RWPE2 (cell line): ENCODE data around the gene COL4A2.

Experiments
- ATAC-seq: fragments of 200-7000 bp; cut with Tn5 transposase; 3 replicates; pipeline ENCODE4 v1.9.1; 2021; ENCODE audit warnings: low read depth
- DNase-seq: peaks from one replicate; pipeline ENCODE4 v3.0.0-alpha.2; 2020; ENCODE audit warnings: low spot score
- H3K27ac ChIP-seq: fragments of 450-650 bp; 2 replicates; pipeline ENCODE4 v1.5.1; 2017; ENCODE audit warnings: mild to moderate bottlenecking; ENCODE audit not compliant: poor library complexity, severe bottlenecking
- H3K27me3 ChIP-seq: fragments of 250-450 bp; sonication (Bioruptor Pico); 2 replicates; pipeline ENCODE4 v1.5.1; 2021; ENCODE audit warnings: mild to moderate bottlenecking, moderate library complexity; ENCODE audit not compliant: insufficient read depth, poor library complexity, severe bottlenecking
- H3K36me3 ChIP-seq: fragments of 250-450 bp; sonication (Bioruptor Pico); 2 replicates; pipeline ENCODE4 v1.5.1; 2020; ENCODE audit warnings: low read depth, mild to moderate bottlenecking, moderate library complexity
- H3K4me1 ChIP-seq: fragments of 250-450 bp; sonication (Bioruptor Pico); 2 replicates; pipeline ENCODE4 v1.5.1; 2021; ENCODE audit warnings: mild to moderate bottlenecking, moderate library complexity; ENCODE audit not compliant: insufficient read depth, poor library complexity, severe bottlenecking
- H3K4me3 ChIP-seq: fragments of 250-450 bp; sonication (Bioruptor Pico); 2 replicates; pipeline ENCODE4 v1.5.1; 2021; ENCODE audit warnings: mild to moderate bottlenecking, moderate library complexity; ENCODE audit not compliant: severe bottlenecking
- H3K9me3 ChIP-seq: fragments of 250-450 bp; sonication (Bioruptor Pico); 2 replicates; pipeline ENCODE4 v1.5.1; 2021; ENCODE audit warnings: mild to moderate bottlenecking, moderate library complexity; ENCODE audit not compliant: severe bottlenecking
- TF ChIP-seq, protein P1 (sequence below): fragments of 450-650 bp; IDR thresholded peaks from one replicate; pipeline ENCODE4 v1.5.1; 2017; ENCODE audit warnings: mild to moderate bottlenecking, moderate library complexity; ENCODE audit not compliant: poor library complexity, severe bottlenecking

The COL4A2 gene

GRCh38 chr13:110432522-110432921, 125.4 kb downstream of the COL4A2 start:
- Histone ChIP-seq H3K4me1 (no peaks in the 10 kb centered on the region), H3K36me3 (peaks cover 98% of the 10 kb centered on the region), H3K27ac (no peak overlapping the region), H3K4me3 (no peak overlapping the region), H3K27me3 (no peaks in the 10 kb centered on the region), H3K9me3 (no peaks in the 10 kb centered on the region)
- ATAC-seq (no peak), DNase-seq (no peak)
- TF ChIP-seq, protein P1, sequence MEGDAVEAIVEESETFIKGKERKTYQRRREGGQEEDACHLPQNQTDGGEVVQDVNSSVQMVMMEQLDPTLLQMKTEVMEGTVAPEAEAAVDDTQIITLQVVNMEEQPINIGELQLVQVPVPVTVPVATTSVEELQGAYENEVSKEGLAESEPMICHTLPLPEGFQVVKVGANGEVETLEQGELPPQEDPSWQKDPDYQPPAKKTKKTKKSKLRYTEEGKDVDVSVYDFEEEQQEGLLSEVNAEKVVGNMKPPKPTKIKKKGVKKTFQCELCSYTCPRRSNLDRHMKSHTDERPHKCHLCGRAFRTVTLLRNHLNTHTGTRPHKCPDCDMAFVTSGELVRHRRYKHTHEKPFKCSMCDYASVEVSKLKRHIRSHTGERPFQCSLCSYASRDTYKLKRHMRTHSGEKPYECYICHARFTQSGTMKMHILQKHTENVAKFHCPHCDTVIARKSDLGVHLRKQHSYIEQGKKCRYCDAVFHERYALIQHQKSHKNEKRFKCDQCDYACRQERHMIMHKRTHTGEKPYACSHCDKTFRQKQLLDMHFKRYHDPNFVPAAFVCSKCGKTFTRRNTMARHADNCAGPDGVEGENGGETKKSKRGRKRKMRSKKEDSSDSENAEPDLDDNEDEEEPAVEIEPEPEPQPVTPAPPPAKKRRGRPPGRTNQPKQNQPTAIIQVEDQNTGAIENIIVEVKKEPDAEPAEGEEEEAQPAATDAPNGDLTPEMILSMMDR, result no peak

DNA sequence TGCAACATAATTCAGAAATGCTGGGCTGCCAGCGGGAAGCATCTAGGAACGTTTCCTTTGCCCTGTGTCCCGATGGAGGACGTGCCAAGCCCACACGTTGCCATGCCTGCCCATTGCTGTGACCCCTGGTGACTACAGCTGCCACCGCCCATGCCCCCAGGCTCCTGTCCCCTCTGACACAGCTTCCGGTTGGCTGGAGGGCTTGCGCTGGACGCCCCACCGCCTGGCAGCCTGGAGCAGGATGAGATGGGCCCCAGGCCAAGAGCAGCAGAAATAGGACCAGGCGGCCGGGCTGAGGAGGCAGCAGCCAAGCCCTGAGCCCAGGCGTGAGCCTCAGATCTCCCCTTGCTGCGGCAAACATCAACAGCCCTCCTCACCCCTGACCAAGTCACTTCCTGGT, 125.9 kb downstream of the COL4A2 start:
- no peak overlapping the region for H3K27ac ChIP-seq
- ATAC-seq (no peak), DNase-seq (no peak)
- TF ChIP-seq, protein P1, result no peak
- no peaks in the 10 kb centered on the region for H3K27me3 ChIP-seq
- H3K9me3 ChIP-seq, result no peaks in the 10 kb centered on the region
- no peaks in the 10 kb centered on the region for H3K4me1 ChIP-seq
- H3K36me3 ChIP-seq, result peaks cover 98% of the 10 kb centered on the region
- no peak overlapping the region for H3K4me3 ChIP-seq

- DNase-seq (no peak), ATAC-seq (no peak)
- H3K36me3 ChIP-seq, result peaks cover 98% of the 10 kb centered on the region
- H3K27me3 ChIP-seq, result no peaks in the 10 kb centered on the region
- TF ChIP-seq, protein P1, result no peak
- H3K4me3 ChIP-seq, result no peak overlapping the region
- no peaks in the 10 kb centered on the region for H3K4me1 ChIP-seq
- no peaks in the 10 kb centered on the region for H3K9me3 ChIP-seq
- no peak overlapping the region for H3K27ac ChIP-seq
Measured at GRCh38 chr13:110434629-110435028, 127.5 kb downstream of the COL4A2 start.

DNA sequence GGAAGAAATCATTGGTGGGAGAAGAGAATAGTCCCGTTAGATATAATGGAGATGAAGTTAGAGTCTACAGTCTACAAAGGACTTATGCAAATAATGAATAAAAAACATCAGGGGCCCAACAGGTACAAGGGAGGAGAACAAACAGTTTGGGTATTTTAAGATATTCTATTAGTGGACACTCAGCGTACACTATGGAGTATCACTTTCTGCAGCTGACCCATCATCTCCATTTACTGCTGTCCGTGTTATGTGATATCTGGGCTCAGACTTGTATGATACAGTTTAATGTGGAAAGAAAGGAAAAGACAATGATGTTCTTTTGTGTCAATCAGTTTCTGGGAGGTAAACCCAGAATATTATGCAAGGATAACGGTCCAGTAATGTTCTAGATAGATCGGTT, 128.2 kb downstream of the COL4A2 start:
- Histone ChIP-seq H3K4me1 (no peaks in the 10 kb centered on the region), H3K27ac (no peak overlapping the region), H3K27me3 (no peaks in the 10 kb centered on the region), H3K9me3 (no peaks in the 10 kb centered on the region), H3K4me3 (no peak overlapping the region), H3K36me3 (peaks cover 98% of the 10 kb centered on the region)
- ATAC-seq (no peak), DNase-seq (no peak)
- TF ChIP-seq, protein P1, result no peak

DNA sequence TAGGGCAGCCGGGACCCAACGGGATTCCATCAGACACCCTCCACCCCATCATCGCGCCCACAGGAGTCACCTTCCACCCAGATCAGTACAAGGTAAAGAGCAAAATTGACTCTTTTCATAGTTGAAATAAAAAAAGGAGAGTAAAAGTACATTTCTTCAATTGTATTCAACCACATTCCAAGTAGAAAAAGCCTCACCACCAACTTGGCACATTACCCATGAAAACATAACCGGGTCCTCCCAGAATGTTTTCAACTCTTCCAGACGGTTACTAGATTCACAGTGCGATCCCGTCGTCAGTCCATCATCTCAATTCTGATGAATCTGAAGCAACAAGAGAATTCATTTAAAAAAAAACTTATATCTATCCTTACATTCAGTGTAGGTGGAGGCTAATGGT, 129.2 kb downstream of the COL4A2 start:
- H3K27ac ChIP-seq, result no peak overlapping the region
- H3K4me3 ChIP-seq, result no peak overlapping the region
- TF ChIP-seq, protein P1, result no peak
- ATAC-seq (no peak), DNase-seq (no peak)
- peaks cover 98% of the 10 kb centered on the region for H3K36me3 ChIP-seq
- no peaks in the 10 kb centered on the region for H3K27me3 ChIP-seq
- no peaks in the 10 kb centered on the region for H3K4me1 ChIP-seq
- no peaks in the 10 kb centered on the region for H3K9me3 ChIP-seq
